ENCODE results near the gene SLC25A1. TPM values are rescaled to one million over a fixed set of nuclear protein-coding genes. Genes with fewer than 3 reads are reported as not detected.

Gene SLC25A1
- total and polyA plus RNA-seq, 2 experiments from 2014 or later, result 141 to 242 TPM

DNA sequence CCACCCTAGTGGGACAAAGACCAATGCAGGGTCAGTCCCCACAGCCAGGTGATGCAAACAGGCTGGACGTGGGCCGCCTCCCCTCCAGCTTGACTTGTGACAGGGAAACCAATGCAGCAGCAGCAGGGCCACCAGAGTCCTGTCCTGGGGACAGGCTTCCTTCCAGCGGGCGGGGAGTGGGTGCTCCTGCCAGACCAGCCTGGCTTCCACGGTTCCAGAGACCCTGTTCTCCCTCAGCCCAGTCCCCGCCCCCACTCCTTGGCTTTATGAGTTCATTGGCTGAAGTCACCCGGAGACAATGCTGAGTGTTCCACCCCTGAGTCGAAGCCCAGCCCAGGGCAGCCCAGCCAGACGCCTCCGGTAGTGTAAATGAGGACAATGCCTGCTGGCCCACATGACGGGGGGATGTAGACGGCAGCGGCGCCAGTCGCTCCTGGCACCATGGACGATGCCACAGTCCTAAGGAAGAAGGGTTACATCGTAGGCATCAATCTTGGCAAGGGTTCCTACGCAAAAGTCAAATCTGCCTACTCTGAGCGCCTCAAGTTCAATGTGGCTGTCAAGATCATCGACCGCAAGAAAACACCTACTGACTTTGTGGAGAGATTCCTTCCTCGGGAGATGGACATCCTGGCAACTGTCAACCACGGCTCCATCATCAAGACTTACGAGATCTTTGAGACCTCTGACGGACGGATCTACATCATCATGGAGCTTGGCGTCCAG, 47.4 kb downstream of the SLC25A1 start, which contains the start of gene TSSK2 (continued):
- TF ChIP-seq EZH2 (IDR thresholded peaks at IDR 0.05; ENCODE audit: low read depth, unreplicated experiment), result no peak
- TF ChIP-seq, protein P1, sequence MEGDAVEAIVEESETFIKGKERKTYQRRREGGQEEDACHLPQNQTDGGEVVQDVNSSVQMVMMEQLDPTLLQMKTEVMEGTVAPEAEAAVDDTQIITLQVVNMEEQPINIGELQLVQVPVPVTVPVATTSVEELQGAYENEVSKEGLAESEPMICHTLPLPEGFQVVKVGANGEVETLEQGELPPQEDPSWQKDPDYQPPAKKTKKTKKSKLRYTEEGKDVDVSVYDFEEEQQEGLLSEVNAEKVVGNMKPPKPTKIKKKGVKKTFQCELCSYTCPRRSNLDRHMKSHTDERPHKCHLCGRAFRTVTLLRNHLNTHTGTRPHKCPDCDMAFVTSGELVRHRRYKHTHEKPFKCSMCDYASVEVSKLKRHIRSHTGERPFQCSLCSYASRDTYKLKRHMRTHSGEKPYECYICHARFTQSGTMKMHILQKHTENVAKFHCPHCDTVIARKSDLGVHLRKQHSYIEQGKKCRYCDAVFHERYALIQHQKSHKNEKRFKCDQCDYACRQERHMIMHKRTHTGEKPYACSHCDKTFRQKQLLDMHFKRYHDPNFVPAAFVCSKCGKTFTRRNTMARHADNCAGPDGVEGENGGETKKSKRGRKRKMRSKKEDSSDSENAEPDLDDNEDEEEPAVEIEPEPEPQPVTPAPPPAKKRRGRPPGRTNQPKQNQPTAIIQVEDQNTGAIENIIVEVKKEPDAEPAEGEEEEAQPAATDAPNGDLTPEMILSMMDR (conservative IDR thresholded peaks at IDR 0.05; ENCODE audit: low read depth in 2 of 2), result no peak
- TF ChIP-seq JUNB (IDR thresholded peaks at IDR 0.05; ENCODE audit: unreplicated experiment), result no peak
- no peak for TF ChIP-seq ZNF114 (CRISPR knock-in tag; IDR thresholded peaks at IDR 0.05)
- TF ChIP-seq, protein P2, sequence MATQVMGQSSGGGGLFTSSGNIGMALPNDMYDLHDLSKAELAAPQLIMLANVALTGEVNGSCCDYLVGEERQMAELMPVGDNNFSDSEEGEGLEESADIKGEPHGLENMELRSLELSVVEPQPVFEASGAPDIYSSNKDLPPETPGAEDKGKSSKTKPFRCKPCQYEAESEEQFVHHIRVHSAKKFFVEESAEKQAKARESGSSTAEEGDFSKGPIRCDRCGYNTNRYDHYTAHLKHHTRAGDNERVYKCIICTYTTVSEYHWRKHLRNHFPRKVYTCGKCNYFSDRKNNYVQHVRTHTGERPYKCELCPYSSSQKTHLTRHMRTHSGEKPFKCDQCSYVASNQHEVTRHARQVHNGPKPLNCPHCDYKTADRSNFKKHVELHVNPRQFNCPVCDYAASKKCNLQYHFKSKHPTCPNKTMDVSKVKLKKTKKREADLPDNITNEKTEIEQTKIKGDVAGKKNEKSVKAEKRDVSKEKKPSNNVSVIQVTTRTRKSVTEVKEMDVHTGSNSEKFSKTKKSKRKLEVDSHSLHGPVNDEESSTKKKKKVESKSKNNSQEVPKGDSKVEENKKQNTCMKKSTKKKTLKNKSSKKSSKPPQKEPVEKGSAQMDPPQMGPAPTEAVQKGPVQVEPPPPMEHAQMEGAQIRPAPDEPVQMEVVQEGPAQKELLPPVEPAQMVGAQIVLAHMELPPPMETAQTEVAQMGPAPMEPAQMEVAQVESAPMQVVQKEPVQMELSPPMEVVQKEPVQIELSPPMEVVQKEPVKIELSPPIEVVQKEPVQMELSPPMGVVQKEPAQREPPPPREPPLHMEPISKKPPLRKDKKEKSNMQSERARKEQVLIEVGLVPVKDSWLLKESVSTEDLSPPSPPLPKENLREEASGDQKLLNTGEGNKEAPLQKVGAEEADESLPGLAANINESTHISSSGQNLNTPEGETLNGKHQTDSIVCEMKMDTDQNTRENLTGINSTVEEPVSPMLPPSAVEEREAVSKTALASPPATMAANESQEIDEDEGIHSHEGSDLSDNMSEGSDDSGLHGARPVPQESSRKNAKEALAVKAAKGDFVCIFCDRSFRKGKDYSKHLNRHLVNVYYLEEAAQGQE (IDR thresholded peaks at IDR 0.05; ENCODE audit: unreplicated experiment), result no peak
- TF ChIP-seq ZNF331 (CRISPR knock-in tag; IDR thresholded peaks at IDR 0.05; ENCODE audit: low read depth), result no peak
- TF ChIP-seq NANOG (IDR thresholded peaks at IDR 0.05; ENCODE audit: borderline replicate concordance), result no peak
- TF ChIP-seq POLR2AphosphoS5 (IDR thresholded peaks at IDR 0.05; ENCODE audit: low read depth), result no peak
- TF ChIP-seq, protein P3, sequence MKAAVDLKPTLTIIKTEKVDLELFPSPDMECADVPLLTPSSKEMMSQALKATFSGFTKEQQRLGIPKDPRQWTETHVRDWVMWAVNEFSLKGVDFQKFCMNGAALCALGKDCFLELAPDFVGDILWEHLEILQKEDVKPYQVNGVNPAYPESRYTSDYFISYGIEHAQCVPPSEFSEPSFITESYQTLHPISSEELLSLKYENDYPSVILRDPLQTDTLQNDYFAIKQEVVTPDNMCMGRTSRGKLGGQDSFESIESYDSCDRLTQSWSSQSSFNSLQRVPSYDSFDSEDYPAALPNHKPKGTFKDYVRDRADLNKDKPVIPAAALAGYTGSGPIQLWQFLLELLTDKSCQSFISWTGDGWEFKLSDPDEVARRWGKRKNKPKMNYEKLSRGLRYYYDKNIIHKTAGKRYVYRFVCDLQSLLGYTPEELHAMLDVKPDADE (IDR thresholded peaks at IDR 0.05), result no peak

DNA sequence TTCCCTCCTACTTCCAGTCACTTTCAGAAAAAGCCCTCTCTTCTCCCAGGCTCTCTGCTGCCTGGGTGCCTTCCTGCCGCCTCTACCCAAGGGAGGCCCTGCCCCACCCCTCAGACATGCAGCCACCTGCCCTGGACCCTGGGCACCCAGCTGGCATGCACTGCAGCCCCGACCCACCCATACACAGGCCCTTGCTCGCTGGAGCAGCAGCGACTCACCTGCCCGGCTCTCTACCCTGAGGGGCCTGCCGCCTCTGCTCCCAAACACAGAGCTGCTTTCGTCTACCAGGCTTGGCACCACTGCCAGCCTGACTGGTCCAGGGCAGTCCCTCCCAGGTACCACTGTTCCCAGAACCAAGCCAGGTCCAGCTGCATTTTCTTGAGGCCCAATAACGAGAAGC, 48.7 kb downstream of the SLC25A1 start:
- Mint-ChIP-seq H3K4me1 (peaks cover 7% of the 10 kb centered on the region; the same call in 1 of the 3 replicates), H3K27ac (no peak overlapping the region), H3K4me3 (no peak overlapping the region), H3K9me3 (no peaks in the 10 kb centered on the region), H3K36me3 (ENCODE audit: low read depth) (peaks cover 19% of the 10 kb centered on the region; the same call in 2 of the 3 replicates), H3K27me3 (ENCODE audit: insufficient read depth, low read depth, poor library complexity) (peaks cover 12% of the 10 kb centered on the region)
- Histone ChIP-seq H3K4me1 (ENCODE audit: insufficient read depth) (no peaks in the 10 kb centered on the region), H3K4me3 (no peak overlapping the region), H4K20me1 (replicated peaks; ENCODE audit: insufficient read depth) (no peaks in the 10 kb centered on the region), H2AFZ (no peak overlapping the region), H3K79me2 (replicated peaks; ENCODE audit: insufficient read depth) (no peaks in the 10 kb centered on the region), H3K9me2 (ENCODE audit: insufficient read depth) (no peaks in the 10 kb centered on the region), H3K36me3 (ENCODE audit: insufficient read depth) (no peaks in the 10 kb centered on the region), H3K4me2 (no peak overlapping the region), H3F3A (replicated peaks; ENCODE audit: low read depth) (no peaks in the 10 kb centered on the region), H3K27ac (ENCODE audit: low read depth) (no peak overlapping the region), H3K27me3 (ENCODE audit: insufficient read depth) (no peaks in the 10 kb centered on the region)
- ATAC-seq (no peak), DNase-seq (ENCODE audit: low spot score) (no peak)
- no peak for TF ChIP-seq CREB1 (CRISPR knock-in tag; IDR thresholded peaks at IDR 0.05; ENCODE audit: low read depth)
- no peak for TF ChIP-seq ZNF331 (CRISPR knock-in tag; IDR thresholded peaks at IDR 0.05; ENCODE audit: low read depth)
- TF ChIP-seq, protein P1 (conservative IDR thresholded peaks at IDR 0.05; ENCODE audit: low read depth in 2 of 2), result no peak
- TF ChIP-seq NANOG (IDR thresholded peaks at IDR 0.05; ENCODE audit: borderline replicate concordance), result no peak

Data from GM23338 (cell line).